Neural cell (in vitro differentiated cells): ENCODE data around the gene ENAH. TPM values are rescaled to one million over a fixed set of nuclear protein-coding genes. Genes with fewer than 3 reads are reported as not detected.

Experiments used
- H2AFZ ChIP-seq: fragments of 200-600, 300-800 bp; sonication (generic), shearing (Covaris generic); 2 replicates; pipeline ENCODE4 v1.6.0; 2014; ENCODE audit warnings: low read depth, mild to moderate bottlenecking, antibody characterized with exemption, low read length, moderate library complexity
- H3F3A ChIP-seq: fragments of 200-600 bp; shearing (Covaris generic); 2 replicates; pipeline ENCODE4 v1.6.1; 2016; ENCODE audit warnings: mild to moderate bottlenecking, moderate library complexity, mixed read lengths, antibody characterized with exemption, low read length; ENCODE audit not compliant: insufficient read depth, poor library complexity, severe bottlenecking
- H3K27ac ChIP-seq: fragments of 200-600, 300-800 bp; sonication (generic), shearing (Covaris generic); 2 replicates; pipeline ENCODE4 v1.5.1; 2014; ENCODE audit warnings: mild to moderate bottlenecking, low read length, moderate library complexity
- H3K27me3 ChIP-seq: fragments of 300-800, 200-600 bp; sonication (generic), shearing (Covaris generic); 2 replicates; pipeline ENCODE4 v1.6.0; 2014; ENCODE audit warnings: mild to moderate bottlenecking, low read depth, low read length, moderate library complexity; ENCODE audit not compliant: insufficient read depth
- H3K36me3 ChIP-seq: fragments of 300-800, 200-600 bp; sonication (generic), shearing (Covaris generic); 2 replicates; pipeline ENCODE4 v1.5.1; 2014; ENCODE audit warnings: mild to moderate bottlenecking, antibody characterized with exemption, low read length, moderate library complexity; ENCODE audit not compliant: insufficient read depth
- H3K4me2 ChIP-seq: fragments of 300-800, 200-600 bp; sonication (generic), shearing (Covaris generic); 2 replicates; pipeline ENCODE4 v1.6.0; 2014; ENCODE audit warnings: mild to moderate bottlenecking, low read length
- H3K4me3 ChIP-seq: fragments of 300-800, 200-600 bp; sonication (generic), shearing (Covaris generic); 2 replicates; pipeline ENCODE4 v1.5.1; 2014; ENCODE audit warnings: mild to moderate bottlenecking, low read length, moderate library complexity
- H3K79me2 ChIP-seq: fragments of 200-600 bp; shearing (Covaris generic); replicated peaks from 2 replicates; pipeline ENCODE4 v1.6.0; 2014; ENCODE audit warnings: mild to moderate bottlenecking, low read length, moderate library complexity; ENCODE audit not compliant: insufficient read depth
- H3K9ac ChIP-seq: fragments of 300-800, 200-600 bp; sonication (generic), shearing (Covaris generic); 2 replicates; pipeline ENCODE4 v1.6.1; 2016; ENCODE audit warnings: mild to moderate bottlenecking, low read length, mixed read lengths
- H3K9me2 ChIP-seq: fragments of 200-600 bp; shearing (Covaris generic); 2 replicates; pipeline ENCODE4 v1.6.1; 2016; ENCODE audit warnings: mild to moderate bottlenecking, low read length, mixed read lengths; ENCODE audit not compliant: insufficient read depth
- H3K9me3 ChIP-seq: fragments of 200-600, 300-800 bp; sonication (generic), shearing (Covaris generic); 2 replicates; pipeline ENCODE4 v1.6.1; 2016; ENCODE audit warnings: mild to moderate bottlenecking, mixed run types, low read length, moderate library complexity, mixed read lengths
- H4K20me1 ChIP-seq: fragments of 200-600 bp; shearing (Covaris generic); 2 replicates; pipeline ENCODE4 v1.6.1; 2016; ENCODE audit warnings: mild to moderate bottlenecking, mixed run types; ENCODE audit not compliant: insufficient read depth
- CTCF ChIP-seq: fragments of 450-650 bp; IDR thresholded peaks from 2 replicates; pipeline ENCODE4 v1.5.1; 2014; ENCODE audit warnings: antibody characterized with exemption, mild to moderate bottlenecking, moderate library complexity; ENCODE audit not compliant: poor library complexity, severe bottlenecking
- EP300 ChIP-seq: fragments of 450-650 bp; conservative IDR thresholded peaks from 2 replicates; pipeline ENCODE4 v1.6.1; 2014; ENCODE audit warnings: antibody characterized with exemption, mild to moderate bottlenecking, moderate library complexity; ENCODE audit not compliant: poor library complexity, severe bottlenecking
- EZH2 ChIP-seq: fragments of 200-600, 300-800 bp; shearing (Covaris generic), sonication (generic); IDR thresholded peaks from 2 replicates; pipeline ENCODE4 v1.6.1; 2014; ENCODE audit warnings: antibody characterized with exemption, low read length, borderline replicate concordance, mild to moderate bottlenecking; ENCODE audit not compliant: insufficient read depth, poor library complexity, severe bottlenecking
- MXI1 ChIP-seq: fragments of 450-650 bp; conservative IDR thresholded peaks from 2 replicates; pipeline ENCODE4 v1.6.1; 2014; ENCODE audit warnings: antibody characterized with exemption, mild to moderate bottlenecking; ENCODE audit not compliant: poor library complexity, severe bottlenecking
- POLR2AphosphoS5 ChIP-seq: IDR thresholded peaks from 2 replicates; pipeline ENCODE4 v1.6.1; 2012
- RAD21 ChIP-seq: fragments of 450-650 bp; conservative IDR thresholded peaks from 2 replicates; pipeline ENCODE4 v1.6.1; 2014; ENCODE audit warnings: antibody characterized with exemption, mild to moderate bottlenecking, moderate library complexity
- REST ChIP-seq: IDR thresholded peaks from 2 replicates; pipeline ENCODE4 v1.6.1; 2012; ENCODE audit warnings: borderline replicate concordance
- SMC3 ChIP-seq: fragments of 450-650 bp; conservative IDR thresholded peaks from 2 replicates; pipeline ENCODE4 v1.6.1; 2014; ENCODE audit warnings: antibody characterized with exemption, mild to moderate bottlenecking, moderate library complexity; ENCODE audit not compliant: poor library complexity
- TAF1 ChIP-seq: IDR thresholded peaks from 2 replicates; pipeline ENCODE4 v1.6.1; 2012; ENCODE audit warnings: low read depth
- polyA minus RNA-seq: library from RNA; depleted of rRNA, polyadenylated mRNA; stranded (reverse); fragments of >200 nt; gene quantifications from 2 replicates; pipeline ENCODE4 v1.2.3, GENCODE V29; 2014
- polyA plus RNA-seq: library from polyadenylated mRNA; depleted of rRNA; stranded (reverse); fragments of >200 nt; gene quantifications from 2 replicates; pipeline ENCODE4 v1.2.3, GENCODE V29; 2014

The ENAH gene
- polyA plus RNA-seq (57.0 and 58.4 TPM in 2 replicates), polyA minus RNA-seq (116 and 155 TPM in 2 replicates)

GRCh38 chr1:225652729-225653462 lies at the start of gene ENAH:
Gene ENAH (minus strand): TSS chr1:225653123. CDS start chr1:225652690, 433 bp downstream.
- Histone ChIP-seq H3K36me3 (no peaks in the 10 kb centered on the region), H3K9ac (peak within 1 kb of the TSS; percentile 100), H3K9me3 (no peaks in the 10 kb centered on the region), H2AFZ (peak within 1 kb of the TSS; percentile 97), H3K27ac (peak within 1 kb of the TSS; percentile 99), H3K79me2 (peaks cover 47% of the 10 kb centered on the region), H3K9me2 (no peaks in the 10 kb centered on the region), H3F3A (no peaks in the 10 kb centered on the region), H3K4me2 (peak within 1 kb of the TSS; percentile 46), H4K20me1 (no peaks in the 10 kb centered on the region), H3K4me3 (peak within 1 kb of the TSS; percentile 99), H3K27me3 (no peaks in the 10 kb centered on the region)
- no peak for TF ChIP-seq CTCF
- TF ChIP-seq EP300: peak; percentile 33
- no peak for TF ChIP-seq REST
- no peak for TF ChIP-seq RAD21
- peak; percentile 37 for TF ChIP-seq SMC3
- TF ChIP-seq POLR2AphosphoS5: peak; percentile 88
- peak; percentile 64 for TF ChIP-seq MXI1
- TF ChIP-seq TAF1: no peak
- TF ChIP-seq EZH2: no peak

- no peak overlapping the region for H2AFZ ChIP-seq
- H3K9ac ChIP-seq: no peak overlapping the region
- no peak overlapping the region for H3K4me3 ChIP-seq
- H3F3A ChIP-seq: no peaks in the 10 kb centered on the region
- no peaks in the 10 kb centered on the region for H3K36me3 ChIP-seq
- H3K79me2 ChIP-seq: no peaks in the 10 kb centered on the region
- no peaks in the 10 kb centered on the region for H3K9me3 ChIP-seq
- no peaks in the 10 kb centered on the region for H3K27me3 ChIP-seq
- no peak for TF ChIP-seq CTCF
- no peak for TF ChIP-seq REST
- TF ChIP-seq EP300: no peak
- TF ChIP-seq TAF1: no peak
- TF ChIP-seq RAD21: no peak
- TF ChIP-seq POLR2AphosphoS5: no peak
- TF ChIP-seq SMC3: no peak
- TF ChIP-seq MXI1: no peak
- no peak for TF ChIP-seq EZH2
- no peaks in the 10 kb centered on the region for H4K20me1 ChIP-seq
- no peak overlapping the region for H3K27ac ChIP-seq
- H3K4me2 ChIP-seq: no peak overlapping the region
- no peaks in the 10 kb centered on the region for H3K9me2 ChIP-seq
These were observed 48.1 kb upstream of the ENAH start for GRCh38 chr1:225700889-225701465.
